HUES48 (cell line): Measurements from ENCODE around the gene TMEM205.
A peak's percentile ranks its signal among the peaks of the same experiment; 100 is the strongest.

ENCODE experiments used
- H3K27ac ChIP-seq: one replicate; pipeline ENCODE4 v1.7.0; 2013; ENCODE audit warnings: low read depth, low read length, inconsistent platforms
- H3K27me3 ChIP-seq: 2 replicates; pipeline ENCODE4 v1.6.1; 2013; ENCODE audit warnings: mild to moderate bottlenecking, low read length; ENCODE audit not compliant: control insufficient read depth, insufficient read depth
- H3K36me3 ChIP-seq: 2 replicates; pipeline ENCODE4 v1.6.1; 2013; ENCODE audit warnings: low read length; ENCODE audit not compliant: control insufficient read depth, insufficient read depth
- H3K4me1 ChIP-seq: 2 replicates; pipeline ENCODE4 v1.6.1; 2013; ENCODE audit warnings: mild to moderate bottlenecking, low read length; ENCODE audit not compliant: control insufficient read depth, insufficient read depth
- H3K4me3 ChIP-seq: 2 replicates; pipeline ENCODE4 v1.5.1; 2013; ENCODE audit warnings: mild to moderate bottlenecking, low read depth, low read length
- H3K9ac ChIP-seq: 2 replicates; pipeline ENCODE4 v1.6.1; 2013; ENCODE audit warnings: mild to moderate bottlenecking, low read depth, low read length, moderate library complexity
- H3K9me3 ChIP-seq: 2 replicates; pipeline ENCODE4 v1.6.1; 2013; ENCODE audit warnings: low read length; ENCODE audit not compliant: control insufficient read depth, insufficient read depth

Gene TMEM205

GRCh38 chr19:11365557-11366117 is 19.6 kb upstream of the TMEM205 start:
- no peaks in the 10 kb centered on the region for H3K9me3 ChIP-seq
- H3K4me1 ChIP-seq = peaks cover 8% of the 10 kb centered on the region; the same call in 1 of the 2 replicates
- H3K27me3 ChIP-seq = peaks cover 5% of the 10 kb centered on the region
- H3K36me3 ChIP-seq = peaks cover 12% of the 10 kb centered on the region
- H3K4me3 ChIP-seq = no peak overlapping the region
- no peak overlapping the region for H3K9ac ChIP-seq
- H3K27ac ChIP-seq = no peak overlapping the region

- Histone ChIP-seq H3K27ac (no peak overlapping the region), H3K4me1 (peaks cover 10% of the 10 kb centered on the region; the same call in 1 of the 2 replicates), H3K4me3 (no peak overlapping the region), H3K27me3 (peaks cover 9% of the 10 kb centered on the region), H3K36me3 (peaks cover 12% of the 10 kb centered on the region), H3K9ac (no peak overlapping the region), H3K9me3 (no peaks in the 10 kb centered on the region)
These were observed 18.9 kb upstream of the TMEM205 start for GRCh38 chr19:11364935-11365334.

- Histone ChIP-seq H3K36me3 (peaks cover 12% of the 10 kb centered on the region), H3K27me3 (peaks cover 9% of the 10 kb centered on the region), H3K27ac (no peak overlapping the region), H3K4me3 (no peak overlapping the region), H3K9me3 (no peaks in the 10 kb centered on the region), H3K4me1 (peaks cover 10% of the 10 kb centered on the region; the same call in 1 of the 2 replicates), H3K9ac (no peak overlapping the region)
These were observed 18.3 kb upstream of the TMEM205 start for GRCh38 chr19:11364296-11364904.

GRCh38 chr19:11363881-11364280 is 17.8 kb upstream of the TMEM205 start:
- no peak overlapping the region for H3K27ac ChIP-seq
- H3K36me3 ChIP-seq = peaks cover 8% of the 10 kb centered on the region
- H3K27me3 ChIP-seq = peaks cover 9% of the 10 kb centered on the region
- peaks cover 10% of the 10 kb centered on the region; the same call in 1 of the 2 replicates for H3K4me1 ChIP-seq
- H3K9me3 ChIP-seq = no peaks in the 10 kb centered on the region
- H3K9ac ChIP-seq = no peak overlapping the region
- no peak overlapping the region for H3K4me3 ChIP-seq

GRCh38 chr19:11361771-11362731 is 16.0 kb upstream of the TMEM205 start:
- H3K4me1 ChIP-seq = peaks cover 10% of the 10 kb centered on the region; the same call in 1 of the 2 replicates
- no peaks in the 10 kb centered on the region for H3K9me3 ChIP-seq
- no peak overlapping the region for H3K27ac ChIP-seq
- no peaks in the 10 kb centered on the region for H3K36me3 ChIP-seq
- peaks cover 11% of the 10 kb centered on the region for H3K27me3 ChIP-seq
- H3K9ac ChIP-seq = no peak overlapping the region
- peak overlapping the region; percentile 62 for H3K4me3 ChIP-seq

- Histone ChIP-seq H3K9ac (peak overlapping the region; percentile 29; the same call in 1 of the 2 replicates), H3K4me1 (peaks cover 10% of the 10 kb centered on the region; the same call in 1 of the 2 replicates), H3K9me3 (no peaks in the 10 kb centered on the region), H3K36me3 (no peaks in the 10 kb centered on the region), H3K27ac (no peak overlapping the region), H3K4me3 (peak overlapping the region; percentile 62), H3K27me3 (peaks cover 19% of the 10 kb centered on the region)
These were observed 15.1 kb upstream of the TMEM205 start for GRCh38 chr19:11361037-11361770.

- Histone ChIP-seq H3K27me3 (peaks cover 25% of the 10 kb centered on the region), H3K9ac (no peak overlapping the region), H3K4me1 (peaks cover 12% of the 10 kb centered on the region; the same call in 1 of the 2 replicates), H3K4me3 (no peak overlapping the region), H3K9me3 (no peaks in the 10 kb centered on the region), H3K36me3 (no peaks in the 10 kb centered on the region), H3K27ac (no peak overlapping the region)
These were observed 13.4 kb upstream of the TMEM205 start for GRCh38 chr19:11359421-11359820.

- H3K27ac ChIP-seq = no peak overlapping the region
- peaks cover 9% of the 10 kb centered on the region; the same call in 1 of the 2 replicates for H3K4me1 ChIP-seq
- no peaks in the 10 kb centered on the region for H3K36me3 ChIP-seq
- H3K27me3 ChIP-seq = peaks cover 25% of the 10 kb centered on the region
- no peaks in the 10 kb centered on the region for H3K9me3 ChIP-seq
- no peak overlapping the region for H3K4me3 ChIP-seq
- no peak overlapping the region for H3K9ac ChIP-seq
These were observed 10.8 kb upstream of the TMEM205 start for GRCh38 chr19:11356676-11357550.

GRCh38 chr19:11356074-11356397 is 10.0 kb upstream of the TMEM205 start:
- H3K4me1 ChIP-seq = peaks cover 8% of the 10 kb centered on the region; the same call in 1 of the 2 replicates
- no peak overlapping the region for H3K27ac ChIP-seq
- H3K4me3 ChIP-seq = peak overlapping the region; percentile 58; the same call in 1 of the 2 replicates
- peaks cover 24% of the 10 kb centered on the region for H3K27me3 ChIP-seq
- no peak overlapping the region for H3K9ac ChIP-seq
- no peaks in the 10 kb centered on the region for H3K9me3 ChIP-seq
- no peaks in the 10 kb centered on the region for H3K36me3 ChIP-seq
